H1 (cell line): ENCODE data around the gene EID1. TPM values are rescaled to one million over a fixed set of nuclear protein-coding genes. Genes with fewer than 3 reads are reported as not detected.

Source experiments
- CHD7 ChIP-seq: fragments of 300-600 bp; sonication (generic); IDR thresholded peaks from 2 replicates; pipeline ENCODE4 v1.7.1; 2012; ENCODE audit warnings: low read length, moderate library complexity, mild to moderate bottlenecking, inconsistent platforms; ENCODE audit not compliant: insufficient replicate concordance
- CTBP2 ChIP-seq: IDR thresholded peaks from 2 replicates; pipeline ENCODE4 v1.7.0; 2011; ENCODE audit warnings: borderline replicate concordance, mild to moderate bottlenecking, moderate library complexity, mixed read lengths, low read length; ENCODE audit not compliant: insufficient read depth, insufficient read length
- MAFK ChIP-seq: IDR thresholded peaks from 2 replicates; pipeline ENCODE4 v1.6.1; 2012; ENCODE audit warnings: low read depth, mild to moderate bottlenecking, improper control_type of control experiment, low read length
- SIX5 ChIP-seq: IDR thresholded peaks from 2 replicates; pipeline ENCODE4 v1.6.1; 2011; ENCODE audit warnings: mild to moderate bottlenecking, low read depth, low read length
- polyA plus RNA-seq, 7 experiments: library from polyadenylated mRNA; depleted of rRNA in 3 of 7; stranded (reverse) in 5 of 7; unstranded in 2 of 7; fragments of >200 nt in 5 of 7; fragments of 200-250 nt in 2 of 7; gene quantifications; 1 replicate in 5 of 7; 2 replicates in 1 of 7; 4 replicates in 1 of 7; pipeline versions ENCODE4 v1.2.1 to v1.2.3, GENCODE V29; 2011 to 2013; ENCODE audit warnings: missing spikeins in 2 of 7, mixed read lengths in 2 of 7
- total RNA-seq: library from RNA; stranded (reverse); fragmentation: NEBNext Ultra II Directional; extraction: Animal tissue kit (Norgen Biotek cat#: 25700); gene quantifications from 2 replicates; pipeline ENCODE4 v1.2.1, GENCODE V29; 2021

EID1 gene
- total and polyA plus RNA-seq, 2 of the 8 experiments (the other 6 are each of a cell fraction or from before 2014, with no cell fraction given), result 101 to 110 TPM

- no peak for TF ChIP-seq CHD7
- no peak for TF ChIP-seq MAFK
- no peak for TF ChIP-seq SIX5
- no peak for TF ChIP-seq CTBP2
Observed at GRCh38 chr15:48883699-48884098, 5.8 kb downstream of the EID1 start (continued).
